ENCODE results near the gene PLCB1.
A peak's percentile ranks its signal among the peaks of the same experiment; 100 is the strongest.
"Not testable (repeated sequence)": the region's sequence is repeated elsewhere in the genome, so short reads cannot be mapped to it uniquely, and the experiment has no call there.

Gene PLCB1

DNA sequence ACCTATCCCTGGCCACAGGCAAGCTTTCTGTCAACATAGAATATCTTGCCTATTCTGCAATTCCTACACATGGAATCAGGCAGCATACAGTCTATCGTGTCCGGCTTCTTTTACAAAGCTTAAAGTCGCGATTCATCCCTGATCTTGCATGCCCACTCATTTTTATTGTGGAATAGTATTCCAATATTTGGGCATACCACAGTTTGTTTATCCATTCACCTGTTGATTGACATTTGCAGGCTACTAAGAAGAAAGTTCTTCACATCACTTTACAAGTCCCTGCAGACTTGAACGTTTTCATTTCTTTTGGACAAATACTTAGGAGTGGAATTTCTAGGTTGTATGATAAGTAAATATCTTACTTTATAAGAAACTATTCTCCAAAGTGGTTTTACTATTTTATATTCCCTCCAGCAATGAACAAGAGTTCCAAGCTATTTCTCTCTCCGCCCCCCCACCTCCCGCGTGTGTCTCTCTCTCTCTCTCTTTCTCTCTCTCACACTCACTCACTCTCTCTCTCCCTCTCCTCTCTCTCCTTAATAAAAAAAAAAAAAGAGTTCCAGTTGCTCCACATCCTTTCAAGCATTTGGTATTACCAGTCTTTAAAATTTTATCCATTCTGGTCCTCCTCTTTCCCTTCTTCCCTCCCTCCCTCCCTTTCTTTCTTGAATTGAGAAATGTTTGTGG lies 1.1 kb upstream of the PLCB1 start:
- no peak for DNase-seq

- peak in 1 of 3 experiments; percentile 60 for DNase-seq
These were observed 631 bp downstream of the PLCB1 start for GRCh38 chr20:8132484-8133309.

- no peak for DNase-seq
These were observed 1.3 kb downstream of the PLCB1 start for GRCh38 chr20:8133310-8133768.

GRCh38 chr20:8133851-8134451 lies 1.9 kb downstream of the PLCB1 start:
- no peak for DNase-seq

DNA sequence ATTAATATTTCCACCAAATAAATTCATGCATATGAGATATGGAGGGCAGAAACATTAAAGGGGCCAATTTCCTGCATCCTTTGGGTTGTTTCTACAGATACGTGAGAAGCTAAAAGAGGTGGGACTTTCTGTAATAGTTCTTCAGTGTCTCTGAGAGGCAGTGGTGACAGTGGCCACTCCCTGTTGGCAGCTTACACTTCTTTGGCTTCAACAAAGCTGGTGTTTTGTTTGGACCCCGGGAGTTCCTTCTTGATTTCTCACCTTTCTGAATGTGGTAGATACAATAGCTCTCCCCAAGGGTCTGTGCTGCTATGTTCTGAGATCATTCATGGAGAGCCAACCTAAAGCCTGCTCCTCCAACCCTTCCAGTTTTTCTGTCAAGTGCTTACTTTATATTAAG lies 7.8 kb downstream of the PLCB1 start:
- no peak for DNase-seq

GRCh38 chr20:8143474-8143873 lies 11.4 kb downstream of the PLCB1 start:
- DNase-seq: peak in 1 of 3 experiments; percentile 63

GRCh38 chr20:8144282-8145245 lies 12.5 kb downstream of the PLCB1 start:
- DNase-seq: no peak

DNA sequence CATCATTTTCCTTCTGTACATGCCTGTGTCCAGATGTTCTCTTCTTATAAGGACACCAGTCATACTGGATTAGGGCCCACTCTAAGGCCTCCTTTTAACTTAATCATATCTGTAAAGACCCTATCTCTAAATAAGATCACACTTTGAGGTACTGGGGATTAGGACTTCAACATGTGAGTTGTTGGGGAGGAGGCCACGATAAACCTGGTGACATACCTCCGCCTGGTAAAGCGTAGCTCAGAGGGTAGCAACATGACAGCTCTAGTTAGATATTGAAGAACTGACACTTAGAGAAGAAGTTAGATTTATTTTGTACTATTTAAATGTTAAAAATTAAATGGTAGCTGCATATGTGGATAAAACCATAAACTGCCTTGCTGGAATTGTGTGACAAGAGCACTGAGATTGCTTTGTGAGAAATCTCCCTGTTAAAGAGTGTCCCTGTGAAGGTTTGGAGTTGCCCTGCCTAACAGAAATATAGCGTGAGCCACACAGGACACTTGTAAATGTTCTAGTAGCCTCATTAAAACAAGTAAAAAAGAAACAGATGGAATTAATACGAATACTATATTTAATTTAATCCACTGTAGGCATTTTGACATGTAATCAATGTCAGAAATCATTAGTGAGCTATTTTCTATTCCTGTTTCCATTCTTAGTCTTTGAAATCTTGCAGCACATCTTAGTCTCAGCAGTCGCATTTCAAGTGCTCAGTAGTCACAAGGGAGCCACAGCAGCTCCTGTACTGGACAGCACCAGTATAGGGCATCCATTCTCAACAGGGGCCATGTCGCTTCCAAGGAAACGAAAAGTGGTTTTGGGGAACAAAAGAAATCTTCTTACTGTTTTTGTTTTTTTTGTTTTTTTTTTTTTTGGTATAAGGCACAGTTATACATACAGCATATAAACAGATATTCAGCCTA lies 13.4 kb downstream of the PLCB1 start:
- DNase-seq: no peak

DNA sequence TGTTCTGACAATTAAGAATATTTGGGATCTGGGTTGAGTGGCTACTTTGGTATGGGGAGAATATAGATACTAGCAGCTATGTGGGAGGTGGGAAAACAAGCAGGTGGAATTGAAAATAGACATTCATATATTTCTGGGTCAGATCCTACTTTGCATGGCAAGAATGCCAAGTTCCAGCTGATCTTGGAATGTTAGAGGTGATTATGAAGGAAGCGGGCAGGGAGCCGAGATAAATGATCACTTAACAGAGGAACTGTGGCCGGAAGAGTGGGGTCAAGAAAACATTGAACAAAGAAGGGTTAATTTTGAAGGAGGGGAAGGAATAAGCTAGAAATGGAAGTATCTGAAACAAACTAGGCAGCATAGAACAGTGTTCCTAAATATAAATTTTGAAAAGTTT lies 15.4 kb downstream of the PLCB1 start:
- no peak for DNase-seq

GRCh38 chr20:8148501-8148900 lies 16.4 kb downstream of the PLCB1 start:
- DNase-seq: no peak

DNA sequence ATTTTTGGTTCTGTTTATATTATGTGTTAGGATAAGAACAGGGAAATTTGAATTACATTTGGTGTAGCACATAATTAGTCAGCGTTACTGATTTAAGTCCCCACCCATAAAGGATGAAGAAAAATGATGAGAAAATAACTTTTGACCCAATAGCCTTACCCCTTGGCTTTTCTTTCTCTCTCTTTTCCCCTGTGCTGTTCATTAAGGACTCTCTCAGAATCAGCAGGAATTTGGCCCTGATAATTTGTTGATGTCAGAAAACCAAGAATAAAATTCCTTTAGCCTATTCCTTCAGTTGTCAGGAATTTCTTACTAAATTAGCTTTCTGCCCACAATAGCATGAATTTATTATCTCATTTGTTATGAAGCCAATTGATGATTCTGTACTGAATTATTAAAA lies 18.5 kb downstream of the PLCB1 start:
- DNase-seq: no peak

DNA sequence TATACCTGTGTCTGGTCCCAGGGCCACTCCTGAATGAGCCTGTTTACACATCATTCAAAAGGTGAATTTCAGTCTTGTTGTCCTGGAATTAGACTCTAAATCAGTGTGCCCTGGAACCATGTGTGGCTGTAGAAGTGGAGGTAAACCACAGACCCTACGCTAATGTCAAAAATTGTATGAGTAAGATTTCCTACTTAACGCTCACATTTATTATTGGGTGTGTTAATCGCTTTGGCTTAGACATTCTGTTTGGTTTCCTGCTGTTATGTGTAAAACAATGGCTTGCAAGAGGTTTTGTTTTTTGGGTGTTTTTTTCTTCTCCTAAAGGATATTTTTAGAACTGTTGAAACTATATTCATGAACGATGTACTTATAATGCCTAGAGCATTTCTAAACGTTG lies 19.3 kb downstream of the PLCB1 start:
- DNase-seq: peak; percentile 11 to 47 (median 13)

DNA sequence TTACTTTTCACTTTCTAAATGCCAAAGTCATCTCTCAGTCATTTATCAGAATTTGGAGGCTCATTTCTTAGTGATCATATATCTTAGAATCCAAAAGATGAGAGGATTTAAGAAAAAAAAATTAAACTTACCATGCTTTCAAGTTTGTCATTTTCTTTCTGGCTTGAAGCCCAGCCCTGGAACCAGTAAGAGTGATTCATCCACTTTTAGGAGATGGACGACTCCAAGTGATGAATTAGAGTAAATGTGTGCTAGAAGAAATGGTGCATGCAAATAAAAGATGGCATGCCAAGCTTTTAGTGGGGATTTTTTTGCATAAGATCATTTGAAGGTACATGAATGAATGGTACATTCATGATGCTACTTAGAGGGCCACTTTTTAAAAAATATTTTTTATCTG lies 20.1 kb downstream of the PLCB1 start:
- peak in 1 of 3 experiments; percentile 67 for DNase-seq

DNA sequence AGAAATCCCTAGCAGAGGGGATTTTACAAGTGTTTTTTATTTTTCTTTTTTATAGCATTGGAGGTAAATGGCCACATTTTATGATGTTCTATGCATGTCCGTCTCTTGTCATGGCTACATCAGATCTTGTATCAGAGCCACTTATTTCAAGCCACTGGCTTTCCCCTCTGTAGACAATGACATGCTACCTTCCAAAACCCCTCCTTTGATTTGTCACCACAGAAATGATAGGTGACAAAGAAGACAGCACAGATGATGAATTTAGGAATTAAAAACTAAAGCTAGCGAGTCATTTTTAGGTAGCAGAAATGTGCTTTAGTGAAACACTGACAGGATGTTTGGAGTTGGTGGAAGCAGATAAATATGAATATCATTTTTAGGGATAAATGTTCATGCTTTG lies 20.8 kb downstream of the PLCB1 start:
- DNase-seq: no peak

DNA sequence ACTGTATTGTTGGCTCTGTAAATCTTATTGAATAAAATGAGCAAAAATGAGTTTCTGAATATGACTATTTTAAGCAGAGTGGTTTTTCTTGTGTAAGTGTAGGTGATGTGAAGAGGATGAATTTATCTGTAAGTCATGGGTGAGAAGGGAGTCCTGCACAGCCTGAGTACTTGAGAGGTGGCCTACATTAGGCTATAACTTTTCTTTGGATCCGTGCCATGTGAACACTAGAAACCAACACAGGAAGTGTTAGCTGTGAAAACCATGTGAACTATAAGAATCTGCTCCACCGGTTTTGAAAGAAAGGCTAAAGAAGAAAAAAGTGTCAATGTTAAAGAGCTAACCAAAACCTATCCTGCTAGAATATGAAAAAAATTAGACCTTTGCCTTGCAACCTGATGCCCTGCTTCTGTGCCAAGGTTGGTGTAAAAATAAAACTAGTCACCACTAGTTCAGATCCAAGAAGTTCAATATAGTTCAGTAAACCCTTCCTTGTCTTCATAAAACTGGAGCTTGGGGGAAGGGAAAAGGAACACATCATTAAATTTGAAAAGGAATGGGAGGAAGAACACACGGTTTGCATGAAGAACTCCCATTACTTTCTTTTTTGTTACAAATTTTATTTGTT lies 21.3 kb downstream of the PLCB1 start:
- DNase-seq: peak in 1 of 3 experiments; percentile 50

DNA sequence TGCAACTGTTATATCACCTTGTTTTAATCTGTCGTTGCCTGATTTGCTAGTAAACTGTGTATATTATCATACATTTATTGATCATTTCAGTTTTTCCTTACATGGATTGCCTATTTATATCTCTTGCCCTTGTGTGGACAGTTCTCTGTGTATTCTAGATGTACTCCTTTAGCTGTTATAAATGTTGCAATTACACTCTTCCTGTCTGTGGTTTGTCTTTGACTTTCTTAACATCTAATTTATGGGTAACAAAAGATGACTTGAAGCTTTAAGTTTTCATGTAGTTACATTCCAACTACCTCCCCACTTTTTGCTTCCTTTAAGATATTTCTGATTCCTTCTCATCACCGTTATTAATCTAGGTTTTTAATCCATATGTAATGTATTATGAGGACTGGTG lies 22.6 kb downstream of the PLCB1 start:
- DNase-seq: no peak

DNA sequence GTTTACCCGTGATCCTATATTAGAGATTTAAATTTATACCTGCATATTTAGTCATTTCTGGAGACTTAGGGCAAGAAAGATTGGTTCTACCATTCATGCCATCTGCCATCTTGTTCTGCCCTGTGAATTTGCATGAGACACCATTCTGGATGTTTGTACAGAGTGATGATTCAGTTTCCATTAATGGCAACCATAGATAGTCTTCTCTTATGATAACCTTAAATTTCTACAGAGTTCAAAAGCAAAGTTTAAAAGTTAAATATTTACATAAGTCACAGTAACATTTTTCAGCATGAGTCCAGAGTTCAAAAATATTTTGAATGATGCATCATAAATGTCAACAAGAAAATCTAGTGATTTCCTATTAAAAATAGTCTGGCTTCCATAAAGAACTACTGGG lies 23.2 kb downstream of the PLCB1 start:
- no peak for DNase-seq

- no peak for DNase-seq
These were observed 23.7 kb downstream of the PLCB1 start for GRCh38 chr20:8155812-8156211.

- DNase-seq: peak in 2 of 3 experiments; percentile 5 to 60
These were observed 24.4 kb downstream of the PLCB1 start for GRCh38 chr20:8156235-8157079.

DNA sequence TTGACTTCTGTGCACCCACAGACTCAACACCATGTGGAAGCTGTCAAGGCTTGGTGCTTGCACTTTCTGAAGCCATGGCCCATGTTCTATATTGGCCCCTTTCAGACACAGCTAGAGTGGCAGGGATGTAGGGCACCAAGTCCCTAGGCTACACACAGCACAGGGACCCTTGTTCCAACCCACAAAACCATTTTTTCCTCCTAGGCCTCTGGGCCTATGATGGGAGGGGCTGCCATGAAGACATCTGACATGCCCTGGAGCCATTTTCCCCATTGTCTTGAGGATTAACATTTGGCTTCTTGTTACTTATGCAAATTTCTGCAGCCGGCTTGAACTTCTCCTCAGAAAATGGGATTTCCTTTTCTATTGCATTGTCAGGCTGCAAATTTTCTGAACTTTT lies 27.2 kb downstream of the PLCB1 start:
- DNase-seq: not testable (repeated sequence)

Measured in NCI-H1417 (cell line).